MCF 10A (cell line): ENCODE results near the gene TMEM52B. TPM values are rescaled to one million over a fixed set of nuclear protein-coding genes. Genes with fewer than 3 reads are reported as not detected.
"Not testable (repeated sequence)": the region's sequence is repeated elsewhere in the genome, so short reads cannot be mapped to it uniquely, and the experiment has no call there.

Experiments
- BruUV-seq: library from RNA; stranded (reverse); fragments of 400-500 nt; replicated peaks from 2 replicates; lab custom pipeline; 2021; lab: Mats Ljungman, UMichigan
- CTCF ChIA-PET: fragments of 300-600 bp; sonication (Branson Sonifier 250); formaldehyde crosslinking; extraction: SDS; loops from one replicate; lab custom pipeline; 2021; ENCODE audit warnings: antibody characterized with exemption, inconsistent platforms; lab: Yijun Ruan, JAX
- POLR2A ChIA-PET: fragments of 300-600, 350-650 bp; sonication (Branson Sonifier 250); formaldehyde crosslinking; extraction: SDS; loops from one replicate; lab custom pipeline; 2020; ENCODE audit warnings: antibody characterized with exemption, inconsistent platforms; lab: Yijun Ruan, JAX
- DNase-seq: peaks from one replicate; pipeline ENCODE4 v3.0.0-alpha.2; 2018; ENCODE audit not compliant: unreplicated experiment
- H3K27ac Mint-ChIP-seq: one replicate; pipeline ENCODE4 v1.8.0; 2022; ENCODE audit warnings: mild to moderate bottlenecking, low read depth, mixed read lengths; ENCODE audit not compliant: unreplicated experiment
- H3K27me3 Mint-ChIP-seq: one replicate; pipeline ENCODE4 v1.8.0; 2022; ENCODE audit warnings: mixed read lengths; ENCODE audit not compliant: insufficient read depth, unreplicated experiment
- H3K36me3 Mint-ChIP-seq: one replicate; pipeline ENCODE4 v1.8.0; 2022; ENCODE audit warnings: mild to moderate bottlenecking, moderate library complexity, mixed read lengths; ENCODE audit not compliant: insufficient read depth, unreplicated experiment
- H3K4me1 Mint-ChIP-seq: one replicate; pipeline ENCODE4 v1.8.0; 2022; ENCODE audit warnings: mixed read lengths; ENCODE audit not compliant: insufficient read depth, unreplicated experiment
- H3K4me3 Mint-ChIP-seq: one replicate; pipeline ENCODE4 v1.8.0; 2022; ENCODE audit warnings: mild to moderate bottlenecking, moderate library complexity, mixed read lengths; ENCODE audit not compliant: unreplicated experiment
- H3K9me3 Mint-ChIP-seq: one replicate; pipeline ENCODE4 v1.8.0; 2022; ENCODE audit warnings: mixed read lengths; ENCODE audit not compliant: unreplicated experiment
- intact Hi-C: fragments of 100-400 bp; cut with micrococcal nuclease; formaldehyde crosslinking; loops from 2 replicates; pipeline ENCODE4 v1.14.1; 2022
- total RNA-seq: library from RNA; stranded (reverse); gene quantifications from 2 replicates; pipeline ENCODE4 v1.2.3, GENCODE V29; 2022
- TF ChIP-seq, protein P1 (sequence below): fragments of 200-600 bp; IDR thresholded peaks from one replicate; pipeline ENCODE4 v1.8.0; 2022; ENCODE audit warnings: antibody characterized with exemption, mild to moderate bottlenecking; ENCODE audit not compliant: unreplicated experiment

The TMEM52B gene
- total RNA-seq, 1 experiment from 2014 or later = not detected

DNA sequence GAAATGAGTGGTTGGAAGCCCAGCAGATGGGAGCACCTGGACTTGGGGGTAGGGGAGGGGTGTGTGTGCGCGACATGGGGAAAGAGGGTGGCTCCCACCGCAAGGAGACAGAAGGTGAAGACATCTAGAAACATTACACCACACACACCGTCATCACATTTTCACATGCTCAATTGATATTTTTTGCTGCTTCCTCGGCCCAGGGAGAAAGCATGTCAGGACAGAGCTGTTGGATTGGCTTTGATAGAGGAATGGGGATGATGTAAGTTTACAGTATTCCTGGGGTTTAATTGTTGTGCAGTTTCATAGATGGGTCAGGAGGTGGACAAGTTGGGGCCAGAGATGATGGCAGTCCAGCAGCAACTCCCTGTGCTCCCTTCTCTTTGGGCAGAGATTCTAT is 43.0 kb downstream of the TMEM52B start:
- TF ChIP-seq, protein P1, sequence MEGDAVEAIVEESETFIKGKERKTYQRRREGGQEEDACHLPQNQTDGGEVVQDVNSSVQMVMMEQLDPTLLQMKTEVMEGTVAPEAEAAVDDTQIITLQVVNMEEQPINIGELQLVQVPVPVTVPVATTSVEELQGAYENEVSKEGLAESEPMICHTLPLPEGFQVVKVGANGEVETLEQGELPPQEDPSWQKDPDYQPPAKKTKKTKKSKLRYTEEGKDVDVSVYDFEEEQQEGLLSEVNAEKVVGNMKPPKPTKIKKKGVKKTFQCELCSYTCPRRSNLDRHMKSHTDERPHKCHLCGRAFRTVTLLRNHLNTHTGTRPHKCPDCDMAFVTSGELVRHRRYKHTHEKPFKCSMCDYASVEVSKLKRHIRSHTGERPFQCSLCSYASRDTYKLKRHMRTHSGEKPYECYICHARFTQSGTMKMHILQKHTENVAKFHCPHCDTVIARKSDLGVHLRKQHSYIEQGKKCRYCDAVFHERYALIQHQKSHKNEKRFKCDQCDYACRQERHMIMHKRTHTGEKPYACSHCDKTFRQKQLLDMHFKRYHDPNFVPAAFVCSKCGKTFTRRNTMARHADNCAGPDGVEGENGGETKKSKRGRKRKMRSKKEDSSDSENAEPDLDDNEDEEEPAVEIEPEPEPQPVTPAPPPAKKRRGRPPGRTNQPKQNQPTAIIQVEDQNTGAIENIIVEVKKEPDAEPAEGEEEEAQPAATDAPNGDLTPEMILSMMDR = no peak
- Mint-ChIP-seq H3K36me3 (peaks cover 58% of the 10 kb centered on the region), H3K4me1 (peaks cover 6% of the 10 kb centered on the region), H3K9me3 (no peaks in the 10 kb centered on the region), H3K4me3 (no peak overlapping the region), H3K27me3 (no peaks in the 10 kb centered on the region), H3K27ac (no peak overlapping the region)
- no TSS peak for BruUV-seq
- ChIA-PET CTCF (interaction anchor here (1.6 to 3.5 kb wide), 2 partner anchors 14 to 109 kb away, joined by 4 to 18 read pairs; no protein-coding TSS in a partner anchor), POLR2A (interaction anchor here (3.3 kb wide), 1 partner anchor 9 kb away, joined by 15 read pairs; the partner anchor contains the start of gene GABARAPL1)
- intact Hi-C loops = no loop called here
- no peak for DNase-seq

DNA sequence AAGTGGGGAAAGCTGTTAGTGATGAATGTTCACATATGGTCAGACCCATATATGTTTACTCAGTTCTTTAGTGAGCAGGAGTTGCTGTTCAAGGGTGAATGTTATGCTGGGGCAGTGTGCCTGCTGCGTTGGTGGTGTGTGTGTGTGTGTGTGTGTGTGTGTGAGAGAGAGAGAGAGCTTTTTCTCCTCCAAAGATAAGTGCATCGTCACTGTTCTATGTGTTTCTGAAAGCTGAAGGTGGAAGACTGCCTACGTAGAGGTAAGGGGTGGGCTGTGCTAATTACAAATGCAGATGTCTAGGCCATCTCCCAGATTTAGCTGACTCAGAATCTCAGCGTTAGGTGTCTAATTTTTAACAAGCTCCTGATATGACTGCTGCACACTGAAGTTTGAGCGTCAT is 44.4 kb downstream of the TMEM52B start:
- Mint-ChIP-seq H3K4me1 (peaks cover 6% of the 10 kb centered on the region), H3K9me3 (no peaks in the 10 kb centered on the region), H3K27me3 (no peaks in the 10 kb centered on the region), H3K27ac (no peak overlapping the region), H3K36me3 (peaks cover 53% of the 10 kb centered on the region), H3K4me3 (no peak overlapping the region)
- TF ChIP-seq, protein P1 = no peak
- CTCF ChIA-PET = interaction anchor here (3.5 kb wide), 1 partner anchor 12 kb away, joined by 18 read pairs; no protein-coding TSS in a partner anchor
- DNase-seq = no peak
- intact Hi-C loops = no loop called here
- BruUV-seq = no TSS peak
- POLR2A ChIA-PET = interaction anchor here (0.5 to 3.3 kb wide), 3 partner anchors 10 to 446 kb away, joined by 3 to 15 read pairs (median 3); partner anchors contain the start of gene GABARAPL1

DNA sequence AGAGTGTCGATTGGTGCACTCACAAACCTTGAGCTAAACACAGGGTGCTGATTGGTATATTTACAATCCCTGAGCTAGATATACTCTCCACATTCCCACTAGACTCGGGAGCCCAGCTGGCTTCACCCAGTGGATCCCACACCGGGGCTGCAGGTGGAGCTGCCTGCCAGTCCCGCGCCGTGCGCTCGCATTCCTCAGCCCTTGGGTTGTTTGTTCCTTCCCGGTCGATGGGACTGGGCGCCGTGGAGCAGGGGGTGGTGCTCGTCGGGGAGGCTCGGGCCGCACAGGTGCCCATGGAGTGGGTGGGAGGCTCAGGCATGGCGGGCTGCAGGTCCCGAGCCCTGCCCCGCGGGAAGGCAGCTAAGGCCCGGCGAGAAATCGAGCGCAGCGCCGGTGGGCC is 46.6 kb downstream of the TMEM52B start:
- H3K27me3 Mint-ChIP-seq, DNase-seq, BruUV-seq, H3K4me3 Mint-ChIP-seq, H3K4me1 Mint-ChIP-seq, H3K27ac Mint-ChIP-seq, POLR2A ChIA-PET, H3K9me3 Mint-ChIP-seq, intact Hi-C loops: not testable (repeated sequence)
- CTCF ChIA-PET = interaction anchor here (0.6 kb wide), 1 partner anchor 61 kb away, joined by 3 read pairs; no protein-coding TSS in a partner anchor
- H3K36me3 Mint-ChIP-seq = peaks cover 40% of the 10 kb centered on the region

DNA sequence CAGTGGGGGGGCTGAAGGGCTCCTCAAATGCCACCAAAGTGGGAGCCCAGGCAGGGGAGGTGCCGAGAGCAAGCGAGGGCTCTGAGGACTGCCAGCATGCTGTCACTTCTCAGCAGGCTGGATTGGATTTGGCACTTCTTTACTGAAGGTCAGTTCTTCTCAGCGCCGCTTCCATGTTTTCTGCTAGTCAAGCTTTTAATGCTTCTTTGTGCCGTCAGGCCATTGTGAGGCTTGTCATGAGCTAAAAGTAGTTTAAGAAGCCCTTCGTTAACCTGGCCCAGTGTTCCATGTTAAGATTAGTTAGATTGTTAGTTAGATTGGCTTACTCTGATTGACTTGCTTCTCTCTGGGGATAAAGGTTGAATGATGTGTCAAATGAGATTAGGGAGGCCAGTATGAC is 47.3 kb downstream of the TMEM52B start:
- TF ChIP-seq, protein P1 = no peak
- Mint-ChIP-seq H3K36me3 (peaks cover 34% of the 10 kb centered on the region), H3K27ac (no peak overlapping the region), H3K9me3 (no peaks in the 10 kb centered on the region), H3K27me3 (no peaks in the 10 kb centered on the region), H3K4me1 (no peaks in the 10 kb centered on the region), H3K4me3 (no peak overlapping the region)
- POLR2A ChIA-PET = interaction anchor here (0.9 kb wide), 1 partner anchor 12 kb away, joined by 4 read pairs; no protein-coding TSS in a partner anchor
- CTCF ChIA-PET = interaction anchor here (0.6 to 3.2 kb wide), 2 partner anchors 10 to 24 kb away, joined by 4 to 26 read pairs; no protein-coding TSS in a partner anchor
- BruUV-seq = no TSS peak
- DNase-seq = no peak
- intact Hi-C loops = no loop called here
